ENCODE results near the gene C3orf52. TPM values are rescaled to one million over a fixed set of nuclear protein-coding genes. Genes with fewer than 3 reads are reported as not detected.

The C3orf52 gene
- total and polyA plus RNA-seq, 7 donors: 0.62 to 5.9 (median 1.9) TPM

Other genes with a start within 250 kb of the C3orf52 start
- 1 to 10 TPM; 3.5 to 7.5 (median 5.9) TPM for gene PHLDB2, start 227.1 kb upstream of the C3orf52 start, total RNA-seq
- gene PHLDB2, start 227.1 kb upstream of the C3orf52 start, polyA plus RNA-seq: 1 to 10 TPM; 2.9 to 8.5 (median 3.0) TPM
- gene ABHD10, start 107.4 kb upstream of the C3orf52 start, total RNA-seq: 10 to 100 TPM in 3 of 4 donors, 1 to 10 TPM in 1; 8.2 to 17.1 (median 13.2) TPM
- 10 to 100 TPM in 2 of 3 donors, 1 to 10 TPM in 1; 6.1 to 17.0 (median 12.9) TPM for gene ABHD10, start 107.4 kb upstream of the C3orf52 start, polyA plus RNA-seq
- not detected for gene TAGLN3, start 87.5 kb upstream of the C3orf52 start, total RNA-seq
- gene TAGLN3, start 87.5 kb upstream of the C3orf52 start, polyA plus RNA-seq: under 1 TPM in 2 of 3 donors, not detected in 1; 0.21 to 0.66 TPM
- gene TMPRSS7, start 51.7 kb upstream of the C3orf52 start, total RNA-seq: not detected
- not detected for gene TMPRSS7, start 51.7 kb upstream of the C3orf52 start, polyA plus RNA-seq
- not detected for gene GCSAM, start 46.9 kb downstream of the C3orf52 start, total RNA-seq
- under 1 TPM; 0.01 to 0.25 (median 0.04) TPM for gene GCSAM, start 46.9 kb downstream of the C3orf52 start, polyA plus RNA-seq
- gene SLC9C1, start 207.8 kb downstream of the C3orf52 start, total RNA-seq: under 1 TPM; 0.10 to 0.32 (median 0.19) TPM
- under 1 TPM in 1 of 3 donors, not detected in 2; 0.01 TPM for gene SLC9C1, start 207.8 kb downstream of the C3orf52 start, polyA plus RNA-seq
- gene CD200, start 246.8 kb downstream of the C3orf52 start, total RNA-seq: 1 to 10 TPM in 2 of 4 donors, under 1 TPM in 2; 0.59 to 1.5 (median 0.90) TPM
- under 1 TPM; 0.67 to 0.75 (median 0.68) TPM for gene CD200, start 246.8 kb downstream of the C3orf52 start, polyA plus RNA-seq

Data from psoas muscle (tissue), 7 donors.